ENCODE results near the gene ZBTB5. TPM values are rescaled to one million over a fixed set of nuclear protein-coding genes. Genes with fewer than 3 reads are reported as not detected.
A peak's percentile ranks its signal among the peaks of the same experiment; 100 is the strongest.

The ZBTB5 gene
- total RNA-seq, 4 donors from 2014 or later = 9.1 to 15.1 (median 12.8) TPM

DNA sequence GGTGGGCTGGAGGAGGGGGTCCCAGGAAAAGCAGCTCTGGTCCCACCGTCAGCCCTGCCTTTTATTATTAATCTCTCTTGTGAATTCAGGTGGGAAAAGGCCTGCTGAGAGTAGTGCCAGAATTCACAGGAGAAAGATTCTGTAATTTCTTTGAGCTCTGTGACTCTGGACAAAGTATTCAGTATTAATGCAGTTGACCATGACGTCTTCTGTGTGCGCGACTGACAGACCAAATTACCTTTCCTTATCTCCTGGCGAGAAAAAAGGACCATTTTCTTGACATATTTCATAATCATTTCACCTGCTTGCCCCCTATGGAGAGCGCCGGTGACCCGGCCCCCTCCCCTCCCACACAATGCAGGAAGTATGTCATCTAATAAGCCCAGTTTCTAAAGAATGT lies 69.6 kb downstream of the ZBTB5 start:
- no peaks in the 10 kb centered on the region for H3K9me3 ChIP-seq
- DNase-seq = no peak
- no peak overlapping the region for H3K4me3 ChIP-seq
- no peaks in the 10 kb centered on the region for H3K27me3 ChIP-seq
- no peaks in the 10 kb centered on the region for H3K4me1 ChIP-seq
- H3K36me3 ChIP-seq = no peaks in the 10 kb centered on the region
- TF ChIP-seq, protein P1, sequence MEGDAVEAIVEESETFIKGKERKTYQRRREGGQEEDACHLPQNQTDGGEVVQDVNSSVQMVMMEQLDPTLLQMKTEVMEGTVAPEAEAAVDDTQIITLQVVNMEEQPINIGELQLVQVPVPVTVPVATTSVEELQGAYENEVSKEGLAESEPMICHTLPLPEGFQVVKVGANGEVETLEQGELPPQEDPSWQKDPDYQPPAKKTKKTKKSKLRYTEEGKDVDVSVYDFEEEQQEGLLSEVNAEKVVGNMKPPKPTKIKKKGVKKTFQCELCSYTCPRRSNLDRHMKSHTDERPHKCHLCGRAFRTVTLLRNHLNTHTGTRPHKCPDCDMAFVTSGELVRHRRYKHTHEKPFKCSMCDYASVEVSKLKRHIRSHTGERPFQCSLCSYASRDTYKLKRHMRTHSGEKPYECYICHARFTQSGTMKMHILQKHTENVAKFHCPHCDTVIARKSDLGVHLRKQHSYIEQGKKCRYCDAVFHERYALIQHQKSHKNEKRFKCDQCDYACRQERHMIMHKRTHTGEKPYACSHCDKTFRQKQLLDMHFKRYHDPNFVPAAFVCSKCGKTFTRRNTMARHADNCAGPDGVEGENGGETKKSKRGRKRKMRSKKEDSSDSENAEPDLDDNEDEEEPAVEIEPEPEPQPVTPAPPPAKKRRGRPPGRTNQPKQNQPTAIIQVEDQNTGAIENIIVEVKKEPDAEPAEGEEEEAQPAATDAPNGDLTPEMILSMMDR (IDR thresholded peaks at IDR 0.05) = no peak
- TF ChIP-seq POLR2A (IDR thresholded peaks at IDR 0.05) = no peak
- H3K27ac ChIP-seq = no peak overlapping the region

- Histone ChIP-seq H3K36me3 (no peaks in the 10 kb centered on the region), H3K4me1 (no peaks in the 10 kb centered on the region), H3K9me3 (no peaks in the 10 kb centered on the region), H3K27ac (no peak overlapping the region), H3K4me3 (no peak overlapping the region), H3K27me3 (no peaks in the 10 kb centered on the region)
- TF ChIP-seq, protein P1 (IDR thresholded peaks at IDR 0.05) = no peak
- TF ChIP-seq POLR2A (IDR thresholded peaks at IDR 0.05) = no peak
- DNase-seq = no peak
Measured at GRCh38 chr9:37395229-37395628, 70.0 kb downstream of the ZBTB5 start.

GRCh38 chr9:37392272-37392671 lies 73.0 kb downstream of the ZBTB5 start:
- H3K27ac ChIP-seq = no peak overlapping the region
- no peaks in the 10 kb centered on the region for H3K9me3 ChIP-seq
- H3K36me3 ChIP-seq = no peaks in the 10 kb centered on the region
- H3K27me3 ChIP-seq = no peaks in the 10 kb centered on the region
- TF ChIP-seq POLR2A (IDR thresholded peaks at IDR 0.05) = no peak
- TF ChIP-seq, protein P1 (IDR thresholded peaks at IDR 0.05) = no peak
- no peak for DNase-seq
- no peaks in the 10 kb centered on the region for H3K4me1 ChIP-seq
- H3K4me3 ChIP-seq = no peak overlapping the region

GRCh38 chr9:37390759-37391158 lies 74.5 kb downstream of the ZBTB5 start:
- Histone ChIP-seq H3K4me1 (no peaks in the 10 kb centered on the region), H3K4me3 (no peak overlapping the region), H3K27me3 (no peaks in the 10 kb centered on the region), H3K9me3 (no peaks in the 10 kb centered on the region), H3K27ac (no peak overlapping the region), H3K36me3 (no peaks in the 10 kb centered on the region)
- TF ChIP-seq POLR2A (IDR thresholded peaks at IDR 0.05) = no peak
- TF ChIP-seq, protein P1 (IDR thresholded peaks at IDR 0.05) = peak in 5 of 6 experiments; percentile 28 to 59 (median 54)
- peak in 2 of 3 donors; percentile 74 to 89 for DNase-seq

Other genes starting within 250 kb of the ZBTB5 start
- 100 to 1,000 TPM in 3 of 4 donors, 10 to 100 TPM in 1; 99.0 to 141 (median 114) TPM for gene GRHPR, start 42.8 kb downstream of the ZBTB5 start, total RNA-seq
- gene POLR1E, start 20.5 kb upstream of the ZBTB5 start, total RNA-seq = 10 to 100 TPM in 1 of 4 donors, 1 to 10 TPM in 3; 4.0 to 21.5 (median 8.1) TPM
- 10 to 100 TPM in 1 of 4 donors, 1 to 10 TPM in 3; 1.6 to 12.4 (median 4.2) TPM for gene FBXO10, start 110.9 kb upstream of the ZBTB5 start, total RNA-seq
- gene TOMM5, start 127.1 kb upstream of the ZBTB5 start, total RNA-seq = 100 to 1,000 TPM in 2 of 4 donors, 10 to 100 TPM in 2; 26.9 to 116 (median 77.0) TPM
- gene FRMPD1, start 185.5 kb upstream of the ZBTB5 start, total RNA-seq = under 1 TPM in 1 of 4 donors, not detected in 3; 0.40 TPM

Measured in Peyer's patch (tissue), 4 donors.